WTC11 (cell line): ENCODE results near the gene TIGAR. TPM values are rescaled to one million over a fixed set of nuclear protein-coding genes. Genes with fewer than 3 reads are reported as not detected.
A peak's percentile ranks its signal among the peaks of the same experiment; 100 is the strongest.

Experiments
- ATAC-seq: fragments of 200-7000 bp; cut with Tn5 transposase; 2 replicates; pipeline ENCODE4 v1.10.0; 2021; ENCODE audit warnings: mild to moderate bottlenecking, moderate library complexity
- CTCF ChIA-PET: fragments of 300-600 bp; sonication (Branson Sonifier 250); formaldehyde crosslinking; loops from one replicate; lab custom pipeline; 2021; ENCODE audit warnings: antibody characterized with exemption; lab: Charles Lee
- POLR2A ChIA-PET: fragments of 350-600 bp; sonication (Branson Sonifier 250); formaldehyde crosslinking; loops from one replicate; lab custom pipeline; 2021; ENCODE audit warnings: antibody characterized with exemption; lab: Charles Lee
- DNase-seq: peaks from one replicate; pipeline ENCODE4 v3.0.0; 2021; ENCODE audit warnings: low spot score
- H3K27ac Mint-ChIP-seq: 2 replicates; pipeline ENCODE4 v1.8.0; 2021; ENCODE audit warnings: mixed read lengths
- H3K27me3 Mint-ChIP-seq: 2 replicates; pipeline ENCODE4 v1.8.0; 2021; ENCODE audit warnings: low read depth, mild to moderate bottlenecking, moderate library complexity, mixed read lengths
- H3K36me3 Mint-ChIP-seq: 2 replicates; pipeline ENCODE4 v1.8.0; 2021; ENCODE audit warnings: mixed read lengths
- H3K4me1 Mint-ChIP-seq: 2 replicates; pipeline ENCODE4 v1.8.0; 2022; ENCODE audit warnings: mixed read lengths
- H3K4me3 Mint-ChIP-seq: 2 replicates; pipeline ENCODE4 v1.8.0; 2021; ENCODE audit warnings: mild to moderate bottlenecking, moderate library complexity, mixed read lengths
- H3K9me3 Mint-ChIP-seq: 2 replicates; pipeline ENCODE4 v1.8.0; 2021; ENCODE audit warnings: mixed read lengths
- EMX1 ChIP-seq: fragments of 250-450 bp; sonication (Bioruptor Pico); IDR thresholded peaks from 2 replicates; pipeline ENCODE4 v1.8.0; 2021; ENCODE audit warnings: mild to moderate bottlenecking
- ESRRA ChIP-seq: sonication (generic); formaldehyde crosslinking; IDR thresholded peaks from 2 replicates; pipeline ENCODE4 v1.8.1; 2022; ENCODE audit warnings: mild to moderate bottlenecking, missing genetic modification reagents, borderline replicate concordance
- ETV6 ChIP-seq: sonication (generic); formaldehyde crosslinking; IDR thresholded peaks from 2 replicates; pipeline ENCODE4 v1.8.1; 2022; ENCODE audit warnings: mild to moderate bottlenecking, missing genetic modification reagents
- HMGA2 ChIP-seq: fragments of 250-450 bp; sonication (Bioruptor Pico); IDR thresholded peaks from 2 replicates; pipeline ENCODE4 v1.4.0; 2021; ENCODE audit warnings: mild to moderate bottlenecking, moderate library complexity
- JAZF1 ChIP-seq: fragments of 250-450 bp; sonication (Bioruptor Pico); IDR thresholded peaks from 2 replicates; pipeline ENCODE4 v1.9.0; 2021; ENCODE audit warnings: moderate library complexity, mild to moderate bottlenecking, inconsistent platforms
- MYBL2 ChIP-seq: sonication (generic); formaldehyde crosslinking; IDR thresholded peaks from 2 replicates; pipeline ENCODE4 v1.8.1; 2023; ENCODE audit warnings: mild to moderate bottlenecking, moderate library complexity, missing genetic modification reagents
- NFE2L1 ChIP-seq: sonication (generic); formaldehyde crosslinking; IDR thresholded peaks from 2 replicates; pipeline ENCODE4 v1.8.1; 2023; ENCODE audit warnings: missing genetic modification reagents
- NFYB ChIP-seq: sonication (generic); formaldehyde crosslinking; conservative IDR thresholded peaks from 2 replicates; pipeline ENCODE4 v1.8.0; 2022; ENCODE audit warnings: low read depth, missing genetic modification reagents
- NR1H2 ChIP-seq: sonication (generic); formaldehyde crosslinking; IDR thresholded peaks from 2 replicates; pipeline ENCODE4 v1.9.0; 2021; ENCODE audit warnings: mild to moderate bottlenecking, moderate library complexity, missing genetic modification reagents
- NR3C1 ChIP-seq: sonication (generic); formaldehyde crosslinking; conservative IDR thresholded peaks from 2 replicates; pipeline ENCODE4 v1.8.1; 2023; ENCODE audit warnings: low read depth, mild to moderate bottlenecking, missing genetic modification reagents
- OVOL2 ChIP-seq: fragments of 250-450 bp; sonication (Bioruptor Pico); IDR thresholded peaks from 2 replicates; pipeline ENCODE4 v1.9.0; 2021; ENCODE audit warnings: mild to moderate bottlenecking, borderline replicate concordance
- PRRX2 ChIP-seq: fragments of 250-450 bp; sonication (Bioruptor Pico); IDR thresholded peaks from 2 replicates; pipeline ENCODE4 v1.8.0; 2021; ENCODE audit warnings: mild to moderate bottlenecking
- RORB ChIP-seq: fragments of 250-450 bp; sonication (Bioruptor Pico); IDR thresholded peaks from 2 replicates; pipeline ENCODE4 v1.9.0; 2021; ENCODE audit warnings: mild to moderate bottlenecking
- ZNF138 ChIP-seq: sonication (generic); formaldehyde crosslinking; conservative IDR thresholded peaks from 2 replicates; pipeline ENCODE4 v1.8.1; 2022; ENCODE audit warnings: mild to moderate bottlenecking, moderate library complexity, missing genetic modification reagents
- ZNF219 ChIP-seq: sonication (generic); formaldehyde crosslinking; IDR thresholded peaks from 2 replicates; pipeline ENCODE4 v1.8.0; 2023; ENCODE audit warnings: missing genetic modification reagents, mild to moderate bottlenecking, borderline replicate concordance
- ZNF263 ChIP-seq: sonication (generic); formaldehyde crosslinking; IDR thresholded peaks from 2 replicates; pipeline ENCODE4 v1.8.1; 2022; ENCODE audit warnings: low read depth, mild to moderate bottlenecking, moderate library complexity, missing genetic modification reagents
- ZNF416 ChIP-seq: fragments of 250-450 bp; sonication (Bioruptor Pico); IDR thresholded peaks from 2 replicates; pipeline ENCODE4 v1.9.0; 2021; ENCODE audit warnings: mild to moderate bottlenecking, inconsistent platforms
- ZNF671 ChIP-seq: fragments of 250-450 bp; sonication (Bioruptor Pico); IDR thresholded peaks from 2 replicates; pipeline ENCODE4 v1.8.0; 2021; ENCODE audit warnings: mild to moderate bottlenecking
- total RNA-seq: library from RNA; stranded (reverse); gene quantifications from 3 replicates; pipeline ENCODE4 v1.2.3, GENCODE V29; 2021
- TF ChIP-seq, protein P1 (sequence below): sonication (generic); formaldehyde crosslinking; IDR thresholded peaks from 2 replicates; pipeline ENCODE4 v1.8.0; 2022; ENCODE audit warnings: mild to moderate bottlenecking, missing genetic modification reagents
- TF ChIP-seq, protein P2 (sequence below): sonication (generic); formaldehyde crosslinking; IDR thresholded peaks from 2 replicates; pipeline ENCODE4 v1.8.1; 2022; ENCODE audit warnings: low read depth, mild to moderate bottlenecking, moderate library complexity, missing genetic modification reagents, borderline replicate concordance
- TF ChIP-seq, protein P3 (sequence below): fragments of 200-600 bp; IDR thresholded peaks from 2 replicates; pipeline ENCODE4 v1.8.0; 2022; ENCODE audit warnings: antibody characterized with exemption
- TF ChIP-seq, protein P4 (sequence below): fragments of 250-450 bp; sonication (Bioruptor Pico); IDR thresholded peaks from 2 replicates; pipeline ENCODE4 v1.9.0; 2021; ENCODE audit warnings: mild to moderate bottlenecking
- TF ChIP-seq, protein P5 (sequence below): sonication (generic); formaldehyde crosslinking; IDR thresholded peaks from 2 replicates; pipeline ENCODE4 v1.8.1; 2022; ENCODE audit warnings: mild to moderate bottlenecking, moderate library complexity, missing genetic modification reagents
- TF ChIP-seq, protein P6 (sequence below): sonication (generic); formaldehyde crosslinking; IDR thresholded peaks from 2 replicates; pipeline ENCODE4 v1.8.1; 2023; ENCODE audit warnings: mild to moderate bottlenecking, moderate library complexity, missing genetic modification reagents

TIGAR gene
- total RNA-seq, 1 experiment from 2014 or later: 26.7 TPM

DNA sequence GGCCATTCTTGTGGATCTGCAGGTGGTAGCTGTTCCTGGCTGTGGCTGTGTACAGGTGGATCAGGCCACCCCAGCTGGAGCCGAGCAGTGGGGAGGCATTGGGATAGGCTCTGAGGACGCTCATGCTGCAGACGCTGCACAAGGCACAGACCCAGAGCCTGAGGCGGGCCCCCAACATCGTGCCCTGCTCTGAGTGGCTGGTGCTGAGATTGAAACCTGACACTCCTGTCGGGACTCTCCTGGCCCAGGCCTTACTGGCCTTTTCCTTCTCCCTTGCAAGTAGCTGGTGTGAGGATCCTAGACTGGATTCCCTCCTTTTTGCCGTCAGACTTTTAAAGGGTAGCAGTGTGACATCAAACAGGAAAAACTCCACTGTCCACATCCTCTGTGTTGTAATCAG is 58.4 kb downstream of the TIGAR start, which contains the start of gene FGF23 (continued):
- TF ChIP-seq, protein P1, sequence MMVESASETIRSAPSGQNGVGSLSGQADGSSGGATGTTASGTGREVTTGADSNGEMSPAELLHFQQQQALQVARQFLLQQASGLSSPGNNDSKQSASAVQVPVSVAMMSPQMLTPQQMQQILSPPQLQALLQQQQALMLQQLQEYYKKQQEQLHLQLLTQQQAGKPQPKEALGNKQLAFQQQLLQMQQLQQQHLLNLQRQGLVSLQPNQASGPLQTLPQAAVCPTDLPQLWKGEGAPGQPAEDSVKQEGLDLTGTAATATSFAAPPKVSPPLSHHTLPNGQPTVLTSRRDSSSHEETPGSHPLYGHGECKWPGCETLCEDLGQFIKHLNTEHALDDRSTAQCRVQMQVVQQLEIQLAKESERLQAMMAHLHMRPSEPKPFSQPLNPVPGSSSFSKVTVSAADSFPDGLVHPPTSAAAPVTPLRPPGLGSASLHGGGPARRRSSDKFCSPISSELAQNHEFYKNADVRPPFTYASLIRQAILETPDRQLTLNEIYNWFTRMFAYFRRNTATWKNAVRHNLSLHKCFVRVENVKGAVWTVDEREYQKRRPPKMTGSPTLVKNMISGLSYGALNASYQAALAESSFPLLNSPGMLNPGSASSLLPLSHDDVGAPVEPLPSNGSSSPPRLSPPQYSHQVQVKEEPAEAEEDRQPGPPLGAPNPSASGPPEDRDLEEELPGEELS (CRISPR knock-in tag): no peak

DNA sequence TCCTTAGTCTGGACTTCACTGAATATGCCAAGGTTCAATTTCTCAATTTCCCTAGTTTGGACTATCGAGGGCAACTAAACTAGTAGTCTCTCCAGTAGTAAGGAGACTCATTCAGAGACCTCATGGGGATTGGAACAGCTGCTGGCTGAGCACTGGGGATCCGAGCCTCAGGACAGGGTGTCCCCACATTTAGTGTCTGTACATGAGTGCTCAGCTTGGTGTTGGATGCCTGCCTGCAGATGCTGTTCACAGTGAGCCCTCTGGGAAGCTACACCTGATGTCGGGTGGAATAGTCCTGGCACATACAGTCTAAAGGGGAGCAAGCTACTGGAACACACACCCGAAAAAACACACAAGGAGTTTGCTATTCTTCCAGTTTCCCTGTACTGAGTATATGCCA is 59.3 kb downstream of the TIGAR start:
- ChIA-PET POLR2A (no interaction called here), CTCF (interaction anchor here (1.0 to 2.4 kb wide), 6 partner anchors 26 to 383 kb away, joined by 3 to 9 read pairs (median 4); no protein-coding TSS in a partner anchor)
- H3K27me3 Mint-ChIP-seq: peaks cover 10% of the 10 kb centered on the region
- no peak overlapping the region for H3K4me3 Mint-ChIP-seq
- peaks cover 24% of the 10 kb centered on the region for H3K4me1 Mint-ChIP-seq
- no peak overlapping the region for H3K27ac Mint-ChIP-seq
- no peaks in the 10 kb centered on the region for H3K36me3 Mint-ChIP-seq
- ATAC-seq (no peak), DNase-seq (no peak)
- TF ChIP-seq, protein P2, sequence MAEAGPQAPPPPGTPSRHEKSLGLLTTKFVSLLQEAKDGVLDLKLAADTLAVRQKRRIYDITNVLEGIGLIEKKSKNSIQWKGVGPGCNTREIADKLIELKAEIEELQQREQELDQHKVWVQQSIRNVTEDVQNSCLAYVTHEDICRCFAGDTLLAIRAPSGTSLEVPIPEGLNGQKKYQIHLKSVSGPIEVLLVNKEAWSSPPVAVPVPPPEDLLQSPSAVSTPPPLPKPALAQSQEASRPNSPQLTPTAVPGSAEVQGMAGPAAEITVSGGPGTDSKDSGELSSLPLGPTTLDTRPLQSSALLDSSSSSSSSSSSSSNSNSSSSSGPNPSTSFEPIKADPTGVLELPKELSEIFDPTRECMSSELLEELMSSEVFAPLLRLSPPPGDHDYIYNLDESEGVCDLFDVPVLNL (CRISPR knock-in tag): no peak
- no peak for TF ChIP-seq NR3C1 (CRISPR knock-in tag)
- no peak for TF ChIP-seq EMX1
- no peak for TF ChIP-seq RORB (CRISPR knock-in tag)
- TF ChIP-seq JAZF1: no peak
- TF ChIP-seq ZNF416: no peak
- no peaks in the 10 kb centered on the region for H3K9me3 Mint-ChIP-seq

DNA sequence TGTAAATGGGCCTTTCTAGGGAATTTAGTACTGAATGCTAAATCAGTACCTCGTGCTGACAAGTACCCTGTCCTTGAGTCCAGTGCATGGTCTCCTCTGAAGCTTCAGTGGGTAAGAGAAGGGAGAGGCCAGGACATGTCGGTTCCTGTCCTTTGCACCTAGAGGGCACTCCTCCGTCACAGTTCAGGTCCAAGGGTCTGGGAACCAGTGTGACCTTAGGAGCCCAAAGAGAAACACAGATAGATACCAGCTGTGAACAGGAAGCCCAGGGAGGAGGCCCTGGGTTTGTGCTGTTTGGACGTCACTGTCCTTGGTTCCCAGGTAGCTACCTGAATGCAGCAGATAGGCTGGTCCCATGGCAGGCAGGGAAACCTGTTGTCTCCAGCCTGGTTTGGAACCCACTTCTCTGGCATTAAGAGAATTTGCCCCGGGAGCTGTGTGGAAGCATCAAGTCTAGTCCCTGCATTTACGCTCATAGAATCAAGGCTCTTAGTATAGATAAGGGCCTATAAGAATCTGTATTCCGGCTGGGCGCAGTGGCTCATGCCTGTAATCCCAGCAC is 62.4 kb downstream of the TIGAR start:
- H3K27me3 Mint-ChIP-seq: peaks cover 10% of the 10 kb centered on the region
- TF ChIP-seq ZNF219 (no peak), HMGA2 (CRISPR knock-in tag) (no peak), ZNF138 (CRISPR knock-in tag) (no peak)
- TF ChIP-seq, protein P3, sequence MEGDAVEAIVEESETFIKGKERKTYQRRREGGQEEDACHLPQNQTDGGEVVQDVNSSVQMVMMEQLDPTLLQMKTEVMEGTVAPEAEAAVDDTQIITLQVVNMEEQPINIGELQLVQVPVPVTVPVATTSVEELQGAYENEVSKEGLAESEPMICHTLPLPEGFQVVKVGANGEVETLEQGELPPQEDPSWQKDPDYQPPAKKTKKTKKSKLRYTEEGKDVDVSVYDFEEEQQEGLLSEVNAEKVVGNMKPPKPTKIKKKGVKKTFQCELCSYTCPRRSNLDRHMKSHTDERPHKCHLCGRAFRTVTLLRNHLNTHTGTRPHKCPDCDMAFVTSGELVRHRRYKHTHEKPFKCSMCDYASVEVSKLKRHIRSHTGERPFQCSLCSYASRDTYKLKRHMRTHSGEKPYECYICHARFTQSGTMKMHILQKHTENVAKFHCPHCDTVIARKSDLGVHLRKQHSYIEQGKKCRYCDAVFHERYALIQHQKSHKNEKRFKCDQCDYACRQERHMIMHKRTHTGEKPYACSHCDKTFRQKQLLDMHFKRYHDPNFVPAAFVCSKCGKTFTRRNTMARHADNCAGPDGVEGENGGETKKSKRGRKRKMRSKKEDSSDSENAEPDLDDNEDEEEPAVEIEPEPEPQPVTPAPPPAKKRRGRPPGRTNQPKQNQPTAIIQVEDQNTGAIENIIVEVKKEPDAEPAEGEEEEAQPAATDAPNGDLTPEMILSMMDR: peak; percentile 34; the same call in 1 of the 2 replicates
- TF ChIP-seq, all 79 proteins: peak for 1
- peak; percentile 70 for DNase-seq
- no peaks in the 10 kb centered on the region for H3K36me3 Mint-ChIP-seq
- CTCF ChIA-PET: interaction anchor here (0.6 to 1.8 kb wide), 33 partner anchors 9 to 528 kb away, joined by 3 to 20 read pairs (median 4); partner anchors contain the start of genes AKAP3, DYRK4, NDUFA9 and RAD51AP1
- POLR2A ChIA-PET: interaction anchor here (1.0 kb wide), 1 partner anchor 104 kb away, joined by 3 read pairs; no protein-coding TSS in a partner anchor
- H3K27ac Mint-ChIP-seq: no peak overlapping the region
- peak; percentile 85 for ATAC-seq
- peaks cover 24% of the 10 kb centered on the region for H3K4me1 Mint-ChIP-seq
- H3K9me3 Mint-ChIP-seq: no peaks in the 10 kb centered on the region
- H3K4me3 Mint-ChIP-seq: no peak overlapping the region

DNA sequence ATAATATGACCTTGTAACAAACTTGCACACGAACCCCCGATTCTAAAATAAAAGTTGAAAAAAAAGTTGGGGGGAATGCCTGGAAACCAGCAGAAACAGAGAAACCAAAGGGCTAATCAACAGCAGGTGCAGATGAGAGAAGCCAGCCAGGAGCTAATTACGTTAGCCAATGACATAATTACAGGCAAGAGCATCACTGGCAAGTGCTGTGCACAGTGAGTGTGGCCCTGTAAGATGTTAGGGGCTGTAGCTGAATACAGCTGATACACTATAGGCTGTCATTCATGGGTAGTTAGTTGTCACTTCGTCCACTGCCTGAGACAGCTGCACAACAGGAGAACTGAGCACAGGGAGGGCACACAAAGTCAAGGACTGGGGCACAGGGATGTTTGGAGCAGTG is 65.8 kb downstream of the TIGAR start:
- Mint-ChIP-seq H3K36me3 (no peaks in the 10 kb centered on the region), H3K4me1 (0 out of 2 replicates have a peak, but pooled peaks cover 6% of the 10 kb centered on the region), H3K27ac (no peak overlapping the region), H3K9me3 (no peaks in the 10 kb centered on the region), H3K4me3 (no peak overlapping the region), H3K27me3 (no peaks in the 10 kb centered on the region; the same call in 1 of the 2 replicates)
- DNase-seq: no peak
- CTCF ChIA-PET: no interaction called here
- ATAC-seq: no peak
- POLR2A ChIA-PET: no interaction called here
- TF ChIP-seq ZNF671 (CRISPR knock-in tag) (no peak), PRRX2 (no peak), ESRRA (CRISPR knock-in tag) (no peak), NFE2L1 (no peak), ZNF416 (no peak), ZNF263 (CRISPR knock-in tag) (no peak), OVOL2 (CRISPR knock-in tag) (no peak), MYBL2 (CRISPR knock-in tag) (no peak), NFYB (CRISPR knock-in tag) (no peak), ETV6 (CRISPR knock-in tag) (no peak), NR1H2 (CRISPR knock-in tag) (no peak)
- TF ChIP-seq, protein P4, sequence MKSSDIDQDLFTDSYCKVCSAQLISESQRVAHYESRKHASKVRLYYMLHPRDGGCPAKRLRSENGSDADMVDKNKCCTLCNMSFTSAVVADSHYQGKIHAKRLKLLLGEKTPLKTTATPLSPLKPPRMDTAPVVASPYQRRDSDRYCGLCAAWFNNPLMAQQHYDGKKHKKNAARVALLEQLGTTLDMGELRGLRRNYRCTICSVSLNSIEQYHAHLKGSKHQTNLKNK (CRISPR knock-in tag): no peak
- TF ChIP-seq, protein P5, sequence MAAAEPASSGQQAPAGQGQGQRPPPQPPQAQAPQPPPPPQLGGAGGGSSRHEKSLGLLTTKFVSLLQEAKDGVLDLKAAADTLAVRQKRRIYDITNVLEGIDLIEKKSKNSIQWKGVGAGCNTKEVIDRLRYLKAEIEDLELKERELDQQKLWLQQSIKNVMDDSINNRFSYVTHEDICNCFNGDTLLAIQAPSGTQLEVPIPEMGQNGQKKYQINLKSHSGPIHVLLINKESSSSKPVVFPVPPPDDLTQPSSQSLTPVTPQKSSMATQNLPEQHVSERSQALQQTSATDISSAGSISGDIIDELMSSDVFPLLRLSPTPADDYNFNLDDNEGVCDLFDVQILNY: no peak
- TF ChIP-seq, protein P6, sequence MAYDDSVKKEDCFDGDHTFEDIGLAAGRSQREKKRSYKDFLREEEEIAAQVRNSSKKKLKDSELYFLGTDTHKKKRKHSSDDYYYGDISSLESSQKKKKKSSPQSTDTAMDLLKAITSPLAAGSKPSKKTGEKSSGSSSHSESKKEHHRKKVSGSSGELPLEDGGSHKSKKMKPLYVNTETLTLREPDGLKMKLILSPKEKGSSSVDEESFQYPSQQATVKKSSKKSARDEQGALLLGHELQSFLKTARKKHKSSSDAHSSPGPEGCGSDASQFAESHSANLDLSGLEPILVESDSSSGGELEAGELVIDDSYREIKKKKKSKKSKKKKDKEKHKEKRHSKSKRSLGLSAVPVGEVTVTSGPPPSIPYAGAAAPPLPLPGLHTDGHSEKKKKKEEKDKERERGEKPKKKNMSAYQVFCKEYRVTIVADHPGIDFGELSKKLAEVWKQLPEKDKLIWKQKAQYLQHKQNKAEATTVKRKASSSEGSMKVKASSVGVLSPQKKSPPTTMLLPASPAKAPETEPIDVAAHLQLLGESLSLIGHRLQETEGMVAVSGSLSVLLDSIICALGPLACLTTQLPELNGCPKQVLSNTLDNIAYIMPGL: no peak
